Cardiac ventricle fibroblast (primary cell): ENCODE data around the gene AGO4. TPM values are rescaled to one million over a fixed set of nuclear protein-coding genes. Genes with fewer than 3 reads are reported as not detected.

Source experiments
- total RNA-seq: library from RNA; depleted of rRNA; stranded (reverse); fragments of >200 nt; gene quantifications from 2 replicates; pipeline ENCODE4 v1.2.3, GENCODE V29; 2015

Gene AGO4
- 4.1 and 4.2 TPM in 2 replicates for total RNA-seq

GRCh38 chr1:35807614-35808449, at the start of gene AGO4:
TSS of gene AGO4 (plus strand) at chr1:35808016. CDS start at chr1:35808417, 401 bp downstream.

GRCh38 chr1:35882945-35883634, 75.3 kb downstream of the AGO4 start, which contains the start of gene AGO1:
TSS of gene AGO1 (plus strand) at chr1:35883209. CDS start at chr1:35883422, 213 bp downstream.

Other genes with a start within 250 kb of the AGO4 start
- gene TFAP2E, start 234.7 kb upstream of the AGO4 start, total RNA-seq = not detected in 2 replicates
- 37.7 and 47.2 TPM in 2 replicates for gene PSMB2, start 166.5 kb upstream of the AGO4 start, total RNA-seq
- gene C1orf216, start 89.1 kb upstream of the AGO4 start, total RNA-seq = 18.2 and 21.0 TPM in 2 replicates
- gene CLSPN, start 38.0 kb upstream of the AGO4 start, total RNA-seq = 0.37 and 2.8 TPM in 2 replicates
- 9.4 and 13.6 TPM in 2 replicates for gene AGO1, start 75.2 kb downstream of the AGO4 start, total RNA-seq
- 9.1 and 10.9 TPM in 2 replicates for gene AGO3, start 123.1 kb downstream of the AGO4 start, total RNA-seq